GM12874 (cell line): ENCODE measurements around the gene PRDX5.

Experiments
- CTCF ChIP-seq: IDR thresholded peaks from 2 replicates; pipeline ENCODE4 v1.5.1; 2011; ENCODE audit warnings: low read depth, mild to moderate bottlenecking, control low read depth, low read length, moderate library complexity; ENCODE audit not compliant: insufficient read depth

Gene PRDX5

GRCh38 chr11:64317961-64318765 lies at the start of gene PRDX5:
TSS of gene PRDX5 (plus strand) at chr11:64318121. CDS start at chr11:64318216, 95 bp downstream.
- TF ChIP-seq CTCF: peak; percentile 51; the same call in 1 of the 2 replicates

GRCh38 chr11:64268893-64269539 lies 48.9 kb upstream of the PRDX5 start:
- TF ChIP-seq CTCF: no peak

GRCh38 chr11:64269540-64270220 lies 48.2 kb upstream of the PRDX5 start:
- TF ChIP-seq CTCF: 0 out of 2 replicates have a peak, but pooled peaks have one; percentile 0

- no peak for TF ChIP-seq CTCF
Measured at GRCh38 chr11:64275031-64275800, 42.7 kb upstream of the PRDX5 start.

- no peak for TF ChIP-seq CTCF
Measured at GRCh38 chr11:64275841-64276240, 42.1 kb upstream of the PRDX5 start.

- no peak for TF ChIP-seq CTCF
Measured at GRCh38 chr11:64276653-64277431, 41.1 kb upstream of the PRDX5 start.
